ENCODE results near the gene PLEKHG7.

DNA sequence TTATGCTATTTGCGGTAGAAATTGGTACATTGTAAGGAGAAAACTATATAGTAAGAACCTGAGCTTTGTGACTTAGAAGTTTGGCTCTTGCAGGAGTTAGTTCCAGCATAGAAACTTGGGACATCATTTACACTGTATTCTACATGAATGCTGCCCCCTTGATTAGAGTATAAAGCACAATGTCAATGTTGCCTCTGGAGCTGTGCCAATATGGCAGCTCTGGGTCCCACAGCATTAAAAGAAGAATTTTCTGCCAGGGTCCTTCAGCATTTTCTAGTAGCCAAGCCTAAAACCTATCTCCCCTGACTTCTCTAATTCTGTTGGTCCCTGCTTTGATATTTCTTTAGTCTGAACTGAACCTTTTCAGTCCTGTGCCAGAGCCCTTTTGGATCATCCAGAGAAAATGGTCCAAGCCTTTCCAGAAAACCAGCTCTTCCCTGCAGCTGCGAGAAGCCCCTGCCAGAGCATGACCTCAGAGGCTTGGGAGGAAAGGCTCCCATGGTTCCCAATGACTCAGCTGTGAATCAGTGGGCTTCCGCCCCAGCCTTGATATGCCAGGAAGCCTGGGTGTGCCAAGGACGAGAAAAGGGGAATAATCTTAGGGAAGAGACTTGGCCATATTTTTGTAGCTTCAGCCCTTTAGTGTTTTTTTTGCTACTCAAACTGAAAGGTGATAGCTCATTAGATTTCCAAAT, 43.2 kb downstream of the PLEKHG7 start:
- no peak for TF ChIP-seq POLR2AphosphoS5 (IDR thresholded peaks at IDR 0.05; ENCODE audit: low read depth, low read length)
- no peak for TF ChIP-seq POLR2A (IDR thresholded peaks at IDR 0.05; ENCODE audit: low read depth, low read length)
- no peak for TF ChIP-seq PAX5 (IDR thresholded peaks at IDR 0.05; ENCODE audit: insufficient read depth, low read length, severe bottlenecking)
- TF ChIP-seq TAF1 (IDR thresholded peaks at IDR 0.05; ENCODE audit: low read depth, low read length): no peak
- no peak for TF ChIP-seq SPI1 (IDR thresholded peaks at IDR 0.05; ENCODE audit: low read depth, low read length)
- no peak for TF ChIP-seq POU2F2 (IDR thresholded peaks at IDR 0.05; ENCODE audit: low read depth, low read length)

Data from GM12891 (cell line).